Esophagus mucosa (tissue), 1 donor: Measurements from ENCODE around the gene KLK3. TPM values are rescaled to one million over a fixed set of nuclear protein-coding genes. Genes with fewer than 3 reads are reported as not detected.
"Not testable (repeated sequence)": the region's sequence is repeated elsewhere in the genome, so short reads cannot be mapped to it uniquely, and the experiment has no call there.

Experiments used
- ATAC-seq: fragments of 200-7000 bp; cut with Tn5 transposase; one replicate; pipeline ENCODE4 v1.9.1; 2020
- total RNA-seq: library from RNA; stranded (reverse); gene quantifications from one replicate; pipeline ENCODE4 v1.2.4, GENCODE V29; 2023
- donor health status: DM: yes; HTN: yes; CAD: no.

KLK3 gene
- total RNA-seq, 1 donor from 2014 or later: not detected

DNA sequence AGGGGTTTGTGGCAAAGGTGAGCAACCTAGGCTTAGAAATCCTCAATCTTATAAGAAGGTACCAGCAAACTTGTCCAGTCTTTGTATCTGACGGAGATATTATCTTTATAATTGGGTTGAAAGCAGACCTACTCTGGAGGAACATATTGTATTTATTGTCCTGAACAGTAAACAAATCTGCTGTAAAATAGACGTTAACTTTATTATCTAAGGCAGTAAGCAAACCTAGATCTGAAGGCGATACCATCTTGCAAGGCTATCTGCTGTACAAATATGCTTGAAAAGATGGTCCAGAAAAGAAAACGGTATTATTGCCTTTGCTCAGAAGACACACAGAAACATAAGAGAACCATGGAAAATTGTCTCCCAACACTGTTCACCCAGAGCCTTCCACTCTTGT, 14.8 kb downstream of the KLK3 start:
- no peak for ATAC-seq

DNA sequence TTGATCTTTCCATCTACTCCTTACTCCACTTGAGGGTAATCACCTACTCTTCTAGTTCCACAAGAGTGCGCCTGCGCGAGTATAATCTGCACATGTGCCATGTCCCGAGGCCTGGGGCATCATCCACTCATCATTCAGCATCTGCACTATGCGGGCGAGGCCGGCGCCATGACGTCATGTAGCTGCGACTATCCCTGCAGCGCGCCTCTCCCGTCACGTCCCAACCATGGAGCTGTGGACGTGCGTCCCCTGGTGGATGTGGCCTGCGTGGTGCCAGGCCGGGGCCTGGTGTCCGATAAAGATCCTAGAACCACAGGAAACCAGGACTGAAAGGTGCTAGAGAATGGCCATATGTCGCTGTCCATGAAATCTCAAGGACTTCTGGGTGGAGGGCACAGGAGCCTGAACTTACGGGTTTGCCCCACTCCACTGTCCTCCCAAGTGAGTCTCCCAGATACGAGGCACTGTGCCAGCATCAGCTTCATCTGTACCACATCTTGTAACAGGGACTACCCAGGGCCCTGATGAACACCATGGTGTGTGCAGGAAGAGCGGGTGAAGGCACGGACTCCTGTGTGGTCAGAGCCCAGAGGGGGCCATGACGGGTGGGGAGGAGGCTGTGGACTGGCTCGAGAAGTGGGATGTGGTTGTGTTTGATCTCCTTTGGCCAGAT, 15.8 kb downstream of the KLK3 start:
- peak; percentile 44 for ATAC-seq

DNA sequence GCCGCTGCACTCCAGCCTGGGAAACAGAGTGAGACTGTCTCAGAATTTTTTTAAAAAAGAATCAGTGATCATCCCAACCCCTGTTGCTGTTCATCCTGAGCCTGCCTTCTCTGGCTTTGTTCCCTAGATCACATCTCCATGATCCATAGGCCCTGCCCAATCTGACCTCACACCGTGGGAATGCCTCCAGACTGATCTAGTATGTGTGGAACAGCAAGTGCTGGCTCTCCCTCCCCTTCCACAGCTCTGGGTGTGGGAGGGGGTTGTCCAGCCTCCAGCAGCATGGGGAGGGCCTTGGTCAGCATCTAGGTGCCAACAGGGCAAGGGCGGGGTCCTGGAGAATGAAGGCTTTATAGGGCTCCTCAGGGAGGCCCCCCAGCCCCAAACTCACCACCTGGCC, 18.3 kb downstream of the KLK3 start, which contains the start of gene KLK2:
KLK2 (plus strand) TSS at position 384 of the 400 bp plus-strand sequence. CDS start 35 bp downstream, outside the sequence.
- ATAC-seq: no peak

DNA sequence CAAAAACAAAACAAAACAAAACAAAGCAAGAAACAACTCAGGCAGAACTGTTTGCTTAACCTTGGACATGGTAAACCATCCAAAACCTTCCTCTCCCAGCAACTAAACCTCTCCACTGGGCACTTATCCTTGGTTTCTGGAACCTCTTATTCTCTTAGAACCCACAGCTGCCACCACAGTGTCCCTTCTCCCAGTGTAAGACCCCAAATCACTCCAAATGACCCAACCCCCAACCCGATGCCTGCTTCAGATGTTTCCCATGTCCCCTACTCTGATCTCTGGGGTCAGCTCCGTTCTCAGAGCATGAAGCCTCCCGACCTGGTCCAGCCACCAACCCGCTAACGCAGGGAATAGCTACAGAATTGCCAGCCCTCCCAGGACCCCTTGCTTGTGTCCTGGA, 19.5 kb downstream of the KLK3 start:
- no peak for ATAC-seq

DNA sequence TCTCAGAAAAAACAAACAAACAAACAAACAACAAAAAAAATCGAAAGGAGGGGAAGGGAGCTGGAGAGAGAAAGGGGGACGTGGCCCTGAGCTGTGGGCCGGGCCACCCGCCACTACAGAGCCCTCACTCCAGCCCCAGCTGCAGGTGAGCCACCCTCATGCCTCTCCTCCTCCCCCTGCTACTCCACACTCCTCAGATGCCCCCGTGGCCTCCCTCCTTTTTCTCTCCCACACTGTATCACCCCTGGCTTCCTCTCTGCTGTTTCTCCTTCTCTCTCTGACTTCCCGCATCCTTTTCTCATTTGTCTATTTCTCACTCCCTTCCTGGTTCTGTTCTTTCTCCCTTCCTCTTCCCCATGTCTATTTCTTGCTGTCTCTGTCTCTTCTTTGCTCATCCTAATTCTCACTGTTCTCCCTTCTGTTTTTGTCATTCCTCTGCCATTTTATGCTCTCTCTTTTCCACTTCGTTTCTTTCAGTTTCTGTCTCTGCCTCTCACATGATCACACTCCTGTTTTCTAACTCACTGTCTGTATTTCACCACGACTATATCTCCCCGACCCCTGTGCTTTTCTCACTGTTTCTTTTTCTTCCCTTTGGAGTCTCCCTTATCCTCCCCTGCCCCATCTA, 21.2 kb downstream of the KLK3 start:
- no peak for ATAC-seq

DNA sequence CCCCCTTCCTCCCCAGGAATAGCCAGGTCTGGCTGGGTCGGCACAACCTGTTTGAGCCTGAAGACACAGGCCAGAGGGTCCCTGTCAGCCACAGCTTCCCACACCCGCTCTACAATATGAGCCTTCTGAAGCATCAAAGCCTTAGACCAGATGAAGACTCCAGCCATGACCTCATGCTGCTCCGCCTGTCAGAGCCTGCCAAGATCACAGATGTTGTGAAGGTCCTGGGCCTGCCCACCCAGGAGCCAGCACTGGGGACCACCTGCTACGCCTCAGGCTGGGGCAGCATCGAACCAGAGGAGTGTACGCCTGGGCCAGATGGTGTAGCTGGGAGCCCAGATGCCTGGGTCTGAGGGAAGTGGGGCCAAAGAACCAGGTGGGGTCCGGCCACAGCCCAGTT, 21.7 kb downstream of the KLK3 start:
- ATAC-seq: no peak

DNA sequence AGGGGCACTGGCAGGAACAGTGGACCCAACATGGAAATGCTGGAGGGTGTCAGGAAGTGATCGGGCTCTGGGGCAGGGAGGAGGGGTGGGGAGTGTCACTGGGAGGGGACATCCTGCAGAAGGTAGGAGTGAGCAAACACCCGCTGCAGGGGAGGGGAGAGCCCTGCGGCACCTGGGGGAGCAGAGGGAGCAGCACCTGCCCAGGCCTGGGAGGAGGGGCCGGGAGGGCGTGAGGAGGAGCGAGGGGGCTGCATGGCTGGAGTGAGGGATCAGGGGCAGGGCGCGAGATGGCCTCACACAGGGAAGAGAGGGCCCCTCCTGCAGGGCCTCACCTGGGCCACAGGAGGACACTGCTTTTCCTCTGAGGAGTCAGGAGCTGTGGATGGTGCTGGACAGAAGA, 22.6 kb downstream of the KLK3 start:
- no peak for ATAC-seq

DNA sequence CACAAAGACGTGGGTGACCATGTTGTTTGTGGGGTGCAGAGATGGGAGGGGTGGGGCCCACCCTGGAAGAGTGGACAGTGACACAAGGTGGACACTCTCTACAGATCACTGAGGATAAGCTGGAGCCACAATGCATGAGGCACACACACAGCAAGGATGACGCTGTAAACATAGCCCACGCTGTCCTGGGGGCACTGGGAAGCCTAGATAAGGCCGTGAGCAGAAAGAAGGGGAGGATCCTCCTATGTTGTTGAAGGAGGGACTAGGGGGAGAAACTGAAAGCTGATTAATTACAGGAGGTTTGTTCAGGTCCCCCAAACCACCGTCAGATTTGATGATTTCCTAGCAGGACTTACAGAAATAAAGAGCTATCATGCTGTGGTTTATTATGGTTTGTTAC, 24.1 kb downstream of the KLK3 start:
- no peak for ATAC-seq

DNA sequence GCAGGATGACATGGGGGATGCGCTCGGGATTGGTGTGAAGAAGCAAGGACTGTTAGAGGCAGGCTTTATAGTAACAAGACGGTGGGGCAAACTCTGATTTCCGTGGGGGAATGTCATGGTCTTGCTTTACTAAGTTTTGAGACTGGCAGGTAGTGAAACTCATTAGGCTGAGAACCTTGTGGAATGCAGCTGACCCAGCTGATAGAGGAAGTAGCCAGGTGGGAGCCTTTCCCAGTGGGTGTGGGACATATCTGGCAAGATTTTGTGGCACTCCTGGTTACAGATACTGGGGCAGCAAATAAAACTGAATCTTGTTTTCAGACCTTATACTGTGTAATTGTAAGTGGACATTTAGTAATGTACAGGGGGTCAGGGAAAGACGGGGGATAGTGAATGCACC, 25.5 kb downstream of the KLK3 start:
- ATAC-seq: no peak

DNA sequence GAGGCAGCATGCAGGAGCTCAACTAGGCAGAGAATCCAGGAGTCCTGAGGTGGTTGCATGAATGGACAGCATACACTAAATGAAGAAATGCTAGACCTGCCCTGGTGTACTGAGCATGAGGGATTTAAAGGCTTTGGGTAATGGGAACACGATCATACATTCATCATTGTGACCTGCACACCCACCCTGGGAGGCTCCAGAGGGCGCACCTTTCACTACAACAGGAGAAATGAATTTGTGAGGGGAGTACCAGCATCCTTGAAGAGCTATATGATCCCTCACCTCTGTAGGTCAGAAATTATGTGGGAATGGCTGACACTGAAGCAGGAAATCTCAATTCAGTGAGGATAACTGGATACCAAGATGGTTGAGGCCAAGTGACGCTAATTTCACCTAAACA, 27.5 kb downstream of the KLK3 start:
- no peak for ATAC-seq

DNA sequence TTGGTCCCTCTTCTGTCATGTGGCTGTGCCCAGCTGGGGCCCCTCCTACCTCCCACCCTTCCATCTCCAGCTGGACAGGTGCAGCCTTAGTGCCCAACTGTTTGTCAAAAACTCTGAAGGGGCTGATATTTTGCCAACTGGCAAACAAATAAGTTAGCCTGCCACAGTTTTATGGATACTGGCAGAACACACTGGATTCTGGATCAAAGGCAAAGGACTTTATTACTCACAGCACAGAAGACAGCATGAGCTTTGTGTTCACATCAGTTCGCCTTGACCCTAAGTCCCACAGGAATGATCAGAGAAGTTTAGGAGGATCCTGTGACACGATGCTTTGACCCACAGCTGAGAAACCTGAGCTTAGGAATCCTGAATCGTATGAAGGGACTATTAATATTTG, 34.9 kb downstream of the KLK3 start:
- ATAC-seq: no peak

DNA sequence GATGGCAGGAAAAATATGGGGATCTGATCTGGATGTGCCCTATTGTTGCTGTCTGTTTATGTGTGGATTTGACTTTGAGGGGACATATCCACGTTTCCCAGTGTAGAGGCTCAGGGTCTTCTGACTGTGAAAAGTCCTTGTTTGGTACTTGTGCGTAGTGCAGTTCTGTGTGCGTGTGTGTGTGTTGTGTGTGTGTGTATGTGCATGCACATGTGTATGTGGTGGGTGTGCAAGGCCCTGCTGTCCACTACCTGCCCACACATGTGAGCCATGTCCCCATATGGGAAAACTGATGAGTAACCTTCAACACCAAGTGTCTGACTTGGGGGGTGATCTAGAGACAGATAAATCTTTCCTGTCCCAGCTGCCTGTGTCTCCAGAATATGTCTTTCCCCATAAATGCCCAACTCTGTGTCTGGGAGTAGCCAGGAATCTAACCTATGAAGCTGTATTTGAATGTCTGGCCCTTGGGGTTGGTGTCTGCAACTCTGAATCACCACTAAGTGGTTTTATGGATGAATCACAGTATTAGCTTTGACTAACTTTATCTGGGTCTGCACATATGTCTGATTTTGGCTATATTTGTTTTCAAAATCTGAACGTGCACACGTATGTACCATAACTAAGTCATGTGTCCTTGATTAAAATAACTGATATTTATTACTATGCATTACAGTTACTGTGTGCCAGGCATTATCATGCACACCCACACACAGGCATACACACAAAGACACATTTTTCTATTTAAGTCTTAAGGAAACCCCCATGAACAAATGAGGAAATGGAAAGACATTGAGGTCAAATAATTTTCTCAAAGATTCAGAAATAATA, 35.9 kb downstream of the KLK3 start:
- no peak for ATAC-seq

DNA sequence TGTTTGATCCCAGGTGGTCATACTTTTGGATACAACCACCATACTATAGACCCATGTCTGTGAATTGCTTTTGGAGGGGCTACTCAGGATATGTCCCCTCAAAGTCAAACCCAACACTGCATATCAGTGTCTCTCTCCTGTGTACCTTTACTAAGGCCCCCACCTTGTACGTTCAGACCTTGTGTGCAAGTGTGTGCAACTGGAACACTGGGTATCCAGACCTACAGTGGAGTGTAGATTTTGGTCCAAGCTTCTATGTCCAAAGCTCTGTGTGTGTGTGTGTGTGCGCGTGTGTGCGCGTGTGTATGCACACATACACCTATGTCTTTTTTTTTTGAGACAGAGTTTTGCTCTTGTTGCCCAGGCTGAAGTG, 36.5 kb downstream of the KLK3 start:
- no peak for ATAC-seq

DNA sequence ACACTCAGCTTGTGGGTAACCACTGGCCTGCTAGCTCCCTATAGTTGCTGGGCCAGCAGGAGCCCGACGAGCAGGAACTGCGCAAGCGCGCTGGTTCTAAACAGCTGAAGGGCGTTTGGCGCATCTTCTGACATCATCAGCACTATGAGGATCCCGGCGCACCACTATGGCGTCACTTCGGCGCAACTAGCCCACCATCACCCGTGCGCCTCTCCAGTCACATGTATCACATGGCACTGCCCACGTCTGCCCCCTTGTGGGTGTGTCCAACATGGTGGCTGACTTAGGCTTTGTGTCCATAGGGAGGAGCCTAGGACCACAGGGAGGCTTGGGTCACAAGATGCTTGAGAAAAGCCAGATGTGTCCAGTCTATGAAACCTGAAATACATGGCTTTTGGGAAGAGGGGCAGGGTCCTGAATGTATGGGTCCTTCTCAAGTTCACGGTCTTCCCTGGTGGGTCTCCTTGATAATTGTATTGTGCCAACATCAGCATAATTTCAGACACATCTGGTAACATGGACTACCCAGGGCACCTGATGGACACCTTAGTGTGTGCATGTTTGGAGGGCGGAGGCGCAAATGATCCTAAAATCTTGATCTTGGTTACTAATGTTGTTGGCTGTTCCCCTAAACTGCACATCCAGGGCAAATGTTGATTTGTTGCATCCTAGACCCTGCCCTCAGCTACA, 38.5 kb downstream of the KLK3 start:
- no peak for ATAC-seq

DNA sequence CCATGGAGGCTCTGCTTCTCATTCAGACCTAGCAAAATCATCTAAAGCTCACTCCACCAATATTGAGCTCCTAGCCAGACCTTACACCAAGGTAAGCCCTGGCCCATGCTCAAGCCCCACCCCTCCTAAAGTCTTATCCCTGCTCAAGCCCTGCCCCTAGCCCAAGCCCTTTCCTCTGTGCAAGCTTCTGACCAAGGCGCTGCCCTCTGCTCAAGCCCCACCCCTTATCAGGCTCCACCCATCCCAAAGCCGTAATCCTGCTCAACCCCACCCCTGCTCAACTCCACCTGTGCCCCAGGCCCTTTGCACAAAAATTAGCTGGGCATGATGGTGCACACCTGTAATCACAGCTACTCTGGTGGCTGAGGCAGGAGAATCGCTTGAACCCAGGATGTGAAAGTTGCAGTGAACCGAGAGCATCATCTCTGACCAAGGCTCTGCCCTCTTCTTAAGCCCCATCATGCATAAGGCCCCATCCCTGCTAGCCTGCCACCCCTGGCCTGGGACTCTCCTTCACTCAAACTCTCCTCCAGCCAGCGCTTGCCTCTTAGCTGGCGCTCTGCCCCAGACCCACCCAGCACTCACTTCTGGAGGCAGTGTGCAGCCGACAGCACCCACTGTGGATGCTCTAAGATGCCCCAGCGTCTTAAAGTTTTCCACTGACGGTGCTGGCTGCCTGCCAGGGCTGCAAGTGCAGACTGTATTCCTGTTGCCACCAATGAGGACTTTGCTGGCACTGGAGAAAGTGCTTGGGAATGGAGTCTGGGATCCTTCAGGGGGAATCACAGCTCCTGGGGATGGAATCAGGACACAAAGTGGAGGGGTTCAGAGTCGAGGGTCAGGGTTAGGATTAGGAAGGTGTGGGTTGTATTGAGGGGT, 40.0 kb downstream of the KLK3 start:
- no peak for ATAC-seq

DNA sequence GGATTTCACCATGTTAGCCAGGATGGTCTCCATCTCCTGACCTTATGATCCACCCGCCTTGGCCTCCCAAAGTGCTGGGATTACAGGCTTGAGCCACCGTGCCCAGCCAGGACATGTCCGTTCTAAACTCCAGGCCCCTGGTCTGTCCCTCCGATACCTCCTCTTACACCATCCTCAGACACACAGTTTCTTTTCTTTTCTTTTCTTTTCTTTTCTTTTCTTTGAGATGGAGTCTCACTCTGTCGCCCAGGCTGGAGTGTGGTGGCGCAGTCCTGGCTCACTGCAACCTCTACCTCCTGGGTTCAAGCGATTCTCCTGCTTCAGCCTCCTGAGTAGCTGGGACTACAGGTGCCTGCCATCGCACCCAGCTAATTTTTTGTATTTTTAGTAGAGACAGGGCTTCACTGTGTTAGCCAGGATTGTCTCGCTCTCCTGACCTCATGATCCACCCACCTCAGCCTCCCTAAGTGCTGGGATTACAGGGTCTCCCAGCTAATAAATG, 41.4 kb downstream of the KLK3 start:
- ATAC-seq: not testable (repeated sequence)

DNA sequence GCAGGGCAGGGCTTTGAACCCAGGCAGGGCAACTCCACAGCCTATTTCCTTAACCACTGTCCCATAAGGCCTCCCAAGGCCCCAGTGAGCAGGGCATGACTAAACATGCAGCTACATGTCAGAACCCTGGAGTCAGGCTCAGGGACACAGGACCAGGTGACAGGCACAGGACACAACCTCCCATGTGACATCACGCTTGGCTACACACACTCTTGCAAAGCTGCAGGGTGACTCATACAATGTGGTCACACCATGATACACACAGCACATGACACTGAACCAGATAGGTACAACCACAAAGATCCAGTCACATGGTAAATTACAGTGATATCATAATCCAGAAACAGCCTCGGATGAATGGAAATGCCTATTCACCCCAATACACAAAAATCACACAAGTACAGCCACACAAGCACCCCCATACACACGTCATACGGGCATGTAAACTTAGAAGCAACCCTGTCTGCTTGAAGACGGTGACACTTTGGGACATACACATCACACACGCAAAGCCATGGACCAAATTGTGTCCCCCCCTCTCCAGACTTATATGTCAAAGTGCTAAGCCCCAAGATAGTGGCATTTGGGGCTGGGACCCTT, 42.0 kb downstream of the KLK3 start:
- peak; percentile 99 for ATAC-seq

DNA sequence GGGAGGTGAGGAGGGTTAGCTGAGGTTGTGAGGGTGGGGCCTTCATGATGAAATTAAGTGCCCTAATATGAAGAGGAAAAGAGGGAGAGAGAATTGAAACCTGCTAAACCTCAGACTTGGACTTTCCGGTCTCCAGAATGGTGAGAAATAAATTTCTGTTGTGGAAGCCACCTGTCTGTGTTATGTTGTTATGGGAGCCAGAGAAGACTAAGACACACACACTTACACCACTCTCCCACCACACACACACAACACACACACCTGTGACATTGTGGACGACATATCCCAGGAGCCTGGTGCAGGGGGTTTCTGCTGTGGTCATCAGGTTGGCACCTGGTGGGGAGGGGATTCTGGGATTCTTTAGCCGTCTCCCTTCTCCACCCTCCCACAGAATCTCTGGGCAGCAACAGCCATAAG, 42.5 kb downstream of the KLK3 start:
- ATAC-seq: no peak

DNA sequence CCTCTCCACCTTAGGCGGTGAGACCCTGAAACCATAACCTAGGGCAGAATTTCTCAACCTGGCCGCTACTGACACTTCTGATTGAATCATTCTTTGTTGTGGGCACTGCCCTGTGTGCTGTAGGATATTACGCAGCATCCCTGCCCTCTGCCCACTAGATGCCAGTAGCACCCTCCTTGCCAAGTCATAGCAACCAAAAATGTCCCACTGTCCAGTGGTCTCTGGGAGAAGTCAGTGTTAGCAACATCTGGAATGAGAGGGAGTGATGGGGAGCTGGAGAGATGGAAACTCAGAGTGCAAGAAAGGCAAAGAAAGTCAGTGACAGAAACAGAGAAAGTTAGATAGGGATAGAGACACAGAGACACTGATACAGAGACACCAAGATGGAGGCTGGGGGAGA, 42.9 kb downstream of the KLK3 start:
- ATAC-seq: no peak

DNA sequence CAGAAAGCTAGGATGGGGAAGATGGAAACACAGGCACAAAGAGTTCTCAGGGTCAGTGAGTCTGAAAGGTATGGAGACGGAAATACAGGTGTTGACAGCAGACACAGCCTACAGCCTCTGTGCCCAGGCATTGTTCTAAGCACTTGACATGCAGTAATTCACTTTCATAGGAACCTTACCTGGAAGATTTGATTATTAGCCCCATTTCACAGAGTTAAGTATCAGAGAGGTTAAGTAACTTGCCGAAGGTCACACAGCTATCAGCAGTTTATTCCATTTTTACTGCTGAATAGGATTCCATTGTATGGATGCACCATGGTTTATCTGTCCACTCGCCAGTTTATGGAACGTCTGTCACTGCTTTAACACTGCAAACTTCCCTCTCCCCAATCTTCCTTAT, 43.3 kb downstream of the KLK3 start:
- ATAC-seq: no peak

DNA sequence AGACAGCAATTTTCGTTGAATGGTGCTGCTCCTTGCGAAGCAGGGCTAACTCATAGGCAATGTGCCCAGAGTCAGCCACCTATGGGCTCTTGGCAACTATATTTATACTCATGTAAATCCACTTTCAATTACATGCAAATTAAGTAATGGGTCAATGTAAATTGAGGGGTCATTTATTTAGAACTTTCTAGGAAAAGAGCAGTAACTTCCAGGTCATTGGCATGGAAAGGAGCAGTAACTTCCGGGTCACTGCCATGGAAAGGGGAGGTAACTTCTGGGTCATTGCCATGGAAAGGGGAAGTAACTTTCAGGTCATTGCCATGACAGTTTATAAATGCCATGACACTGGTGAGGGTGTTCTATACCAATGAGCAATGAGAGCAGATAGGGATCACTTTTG, 44.9 kb downstream of the KLK3 start:
- ATAC-seq: no peak

DNA sequence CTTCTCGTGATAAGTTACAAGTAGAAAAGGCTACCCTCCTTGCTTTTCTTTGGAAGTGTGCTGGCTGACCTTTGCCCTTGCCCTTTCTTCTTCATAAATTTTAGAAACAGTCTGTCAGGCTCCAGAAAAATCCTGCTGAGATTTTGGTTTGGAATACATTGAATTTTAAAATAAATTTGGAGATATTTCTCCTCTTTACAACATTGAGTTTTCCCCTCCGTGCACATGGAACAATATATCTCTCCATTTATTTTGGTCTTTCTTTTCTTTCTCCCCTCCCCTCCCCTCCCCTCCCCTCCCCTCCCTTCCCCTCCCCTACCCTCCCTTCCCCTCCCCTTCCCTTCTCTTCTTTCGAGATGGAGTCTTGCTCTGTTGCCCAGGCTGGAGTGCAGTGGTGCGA, 47.9 kb downstream of the KLK3 start:
- ATAC-seq: no peak
